GM06990 (cell line): ENCODE data around the gene GRID1.

Experiments used
- DNase-seq: peaks from one replicate; pipeline ENCODE4 v3.0.0-alpha.2; 2011; ENCODE audit not compliant: insufficient read length; ENCODE audit errors: extremely low read depth
- H3K27me3 ChIP-seq: replicated peaks from 2 replicates; pipeline ENCODE4 v1.6.0; 2011; ENCODE audit warnings: low read length; ENCODE audit not compliant: control insufficient read depth, insufficient read depth
- H3K36me3 ChIP-seq: 2 replicates; pipeline ENCODE4 v1.5.1; 2011; ENCODE audit warnings: low read length; ENCODE audit not compliant: control insufficient read depth, insufficient read depth
- H3K4me3 ChIP-seq: replicated peaks from 2 replicates; pipeline ENCODE4 v1.5.1; 2011; ENCODE audit warnings: low read depth, mild to moderate bottlenecking, control low read depth, low read length
- CTCF ChIP-seq: IDR thresholded peaks from 2 replicates; pipeline ENCODE4 v1.5.1; 2011; ENCODE audit warnings: low read length, control low read depth, mild to moderate bottlenecking, inconsistent platforms; ENCODE audit not compliant: insufficient read depth, poor library complexity, severe bottlenecking

Gene GRID1

GRCh38 chr10:85665078-85665477 lies 701.5 kb downstream of the GRID1 start:
- TF ChIP-seq CTCF, result no peak
- Histone ChIP-seq H3K4me3 (no peak overlapping the region), H3K27me3 (peaks cover 1% of the 10 kb centered on the region; the same call in 1 of the 2 replicates), H3K36me3 (no peaks in the 10 kb centered on the region)
- no peak for DNase-seq

- no peak for TF ChIP-seq CTCF
- Histone ChIP-seq H3K4me3 (no peak overlapping the region), H3K27me3 (peaks cover 1% of the 10 kb centered on the region; the same call in 1 of the 2 replicates), H3K36me3 (no peaks in the 10 kb centered on the region)
- no peak for DNase-seq
These were observed 705.5 kb downstream of the GRID1 start for GRCh38 chr10:85661123-85661522.

GRCh38 chr10:85659331-85659730 lies 707.3 kb downstream of the GRID1 start:
- DNase-seq, result no peak
- H3K4me3 ChIP-seq, result no peak overlapping the region
- no peak for TF ChIP-seq CTCF
- H3K36me3 ChIP-seq, result no peaks in the 10 kb centered on the region
- peaks cover 1% of the 10 kb centered on the region for H3K27me3 ChIP-seq

GRCh38 chr10:85658518-85658917 lies 708.1 kb downstream of the GRID1 start:
- Histone ChIP-seq H3K36me3 (no peaks in the 10 kb centered on the region), H3K4me3 (no peak overlapping the region), H3K27me3 (peaks cover 1% of the 10 kb centered on the region)
- no peak for TF ChIP-seq CTCF
- no peak for DNase-seq

- H3K36me3 ChIP-seq, result no peaks in the 10 kb centered on the region
- no peak for TF ChIP-seq CTCF
- DNase-seq, result no peak
- no peak overlapping the region for H3K4me3 ChIP-seq
- H3K27me3 ChIP-seq, result peaks cover under 1% of the 10 kb centered on the region
These were observed 709.0 kb downstream of the GRID1 start for GRCh38 chr10:85657476-85658113.

- Histone ChIP-seq H3K36me3 (no peaks in the 10 kb centered on the region), H3K4me3 (no peak overlapping the region), H3K27me3 (no peaks in the 10 kb centered on the region; the same call in 1 of the 2 replicates)
- TF ChIP-seq CTCF, result no peak
- no peak for DNase-seq
These were observed 711.2 kb downstream of the GRID1 start for GRCh38 chr10:85655411-85655810.
